GM23338 (cell line): Measurements from ENCODE around the gene RPLP2. TPM values are rescaled to one million over a fixed set of nuclear protein-coding genes. Genes with fewer than 3 reads are reported as not detected.
A peak's percentile ranks its signal among the peaks of the same experiment; 100 is the strongest.

ENCODE experiments used
- ATAC-seq: fragments of 200-7000 bp; cut with Tn5 transposase; 3 replicates; pipeline ENCODE4 v1.9.1; 2020
- DNase-seq: peaks from one replicate; pipeline ENCODE4 v3.0.0-alpha.2; 2015; ENCODE audit warnings: low spot score
- H2AFZ ChIP-seq: fragments of 200-600 bp; sonication (generic); 2 replicates; pipeline ENCODE4 v1.8.0; 2016; ENCODE audit warnings: antibody characterized with exemption, mild to moderate bottlenecking, moderate library complexity
- H3F3A ChIP-seq: fragments of 200-600 bp; sonication (generic); replicated peaks from 2 replicates; pipeline ENCODE4 v1.8.0; 2017; ENCODE audit warnings: antibody characterized with exemption, mixed run types, low read depth
- H3K27ac ChIP-seq: fragments of 200-600 bp; sonication (generic); 2 replicates; pipeline ENCODE4 v1.6.1; 2016; ENCODE audit warnings: low read depth
- H3K27me3 ChIP-seq: fragments of 200-600 bp; sonication (generic); 2 replicates; pipeline ENCODE4 v1.8.0; 2016; ENCODE audit warnings: mild to moderate bottlenecking, mixed run types, moderate library complexity; ENCODE audit not compliant: insufficient read depth
- H3K36me3 ChIP-seq: fragments of 200-600 bp; sonication (generic); 2 replicates; pipeline ENCODE4 v1.8.0; 2016; ENCODE audit warnings: mild to moderate bottlenecking; ENCODE audit not compliant: insufficient read depth
- H3K4me1 ChIP-seq: fragments of 200-600 bp; sonication (generic); 2 replicates; pipeline ENCODE4 v1.8.0; 2016; ENCODE audit warnings: mild to moderate bottlenecking, moderate library complexity; ENCODE audit not compliant: insufficient read depth
- H3K4me2 ChIP-seq: fragments of 200-600 bp; sonication (generic); 2 replicates; pipeline ENCODE4 v1.7.1; 2017; ENCODE audit warnings: mixed run types
- H3K4me3 ChIP-seq: fragments of 200-600 bp; sonication (generic); 2 replicates; pipeline ENCODE4 v1.6.1; 2016; ENCODE audit warnings: mixed run types
- H3K79me2 ChIP-seq: fragments of 200-600 bp; sonication (generic); replicated peaks from 2 replicates; pipeline ENCODE4 v1.8.0; 2017; ENCODE audit warnings: mild to moderate bottlenecking; ENCODE audit not compliant: insufficient read depth
- H3K9me2 ChIP-seq: fragments of 200-600 bp; sonication (generic); 2 replicates; pipeline ENCODE4 v1.8.0; 2017; ENCODE audit not compliant: insufficient read depth
- H4K20me1 ChIP-seq: fragments of 200-600 bp; sonication (generic); replicated peaks from 2 replicates; pipeline ENCODE4 v1.8.0; 2017; ENCODE audit warnings: mild to moderate bottlenecking; ENCODE audit not compliant: insufficient read depth
- H3K27ac Mint-ChIP-seq: 2 replicates; pipeline ENCODE4 v1.8.0; 2020; ENCODE audit warnings: inconsistent platforms, mild to moderate bottlenecking, moderate library complexity, mixed read lengths
- H3K27me3 Mint-ChIP-seq: 3 replicates; pipeline ENCODE4 v1.8.0; 2022; ENCODE audit warnings: low read depth, mild to moderate bottlenecking, moderate library complexity, mixed read lengths, inconsistent platforms; ENCODE audit not compliant: insufficient read depth, poor library complexity
- H3K36me3 Mint-ChIP-seq: 3 replicates; pipeline ENCODE4 v1.8.0; 2021; ENCODE audit warnings: low read depth, mild to moderate bottlenecking, inconsistent platforms, moderate library complexity, mixed read lengths
- H3K4me1 Mint-ChIP-seq: 3 replicates; pipeline ENCODE4 v1.8.0; 2020; ENCODE audit warnings: mild to moderate bottlenecking, inconsistent platforms, mixed read lengths
- H3K4me3 Mint-ChIP-seq: 3 replicates; pipeline ENCODE4 v1.8.0; 2021; ENCODE audit warnings: moderate library complexity, mild to moderate bottlenecking, inconsistent platforms, mixed read lengths
- H3K9me3 Mint-ChIP-seq: 3 replicates; pipeline ENCODE4 v1.8.0; 2020; ENCODE audit warnings: moderate library complexity, mild to moderate bottlenecking, inconsistent platforms, mixed read lengths
- ETS1 ChIP-seq: IDR thresholded peaks from 2 replicates; pipeline ENCODE4 v1.6.1; 2016; ENCODE audit warnings: antibody characterized with exemption
- JUNB ChIP-seq: IDR thresholded peaks from one replicate; pipeline ENCODE4 v1.6.1; 2016; ENCODE audit warnings: antibody characterized with exemption; ENCODE audit not compliant: unreplicated experiment
- NANOG ChIP-seq: IDR thresholded peaks from 2 replicates; pipeline ENCODE4 v1.6.1; 2016; ENCODE audit warnings: antibody characterized with exemption, borderline replicate concordance
- POLR2AphosphoS5 ChIP-seq: IDR thresholded peaks from 2 replicates; pipeline ENCODE4 v1.6.1; 2016; ENCODE audit warnings: antibody characterized with exemption, low read depth
- STAT1 ChIP-seq: IDR thresholded peaks from one replicate; pipeline ENCODE4 v1.6.1; 2016; ENCODE audit warnings: antibody characterized with exemption; ENCODE audit not compliant: unreplicated experiment
- ZNF114 ChIP-seq: fragments of 250-450 bp; sonication (Bioruptor Pico); IDR thresholded peaks from 2 replicates; pipeline ENCODE4 v1.5.0; 2020; ENCODE audit warnings: mild to moderate bottlenecking, moderate library complexity
- ZNF331 ChIP-seq: fragments of 250-450 bp; sonication (Bioruptor Pico); IDR thresholded peaks from 2 replicates; pipeline ENCODE4 v1.5.0; 2020; ENCODE audit warnings: low read depth, mild to moderate bottlenecking, moderate library complexity
- ZNF462 ChIP-seq: fragments of 250-450 bp; sonication (Bioruptor Pico); IDR thresholded peaks from 2 replicates; pipeline ENCODE4 v1.5.0; 2020; ENCODE audit warnings: mild to moderate bottlenecking, moderate library complexity
- polyA plus RNA-seq: library from polyadenylated mRNA; unstranded; fragments of >200 nt; fragmentation: Nextera tagmentation; extraction: Ambion mirVana; gene quantifications from 2 replicates; pipeline ENCODE4 v1.2.1, GENCODE V29; 2016
- total RNA-seq: library from RNA; depleted of rRNA; stranded (reverse); fragments of >200 nt; shearing (Covaris generic); gene quantifications from 2 replicates; pipeline ENCODE4 v1.2.3, GENCODE V29; 2014

Gene RPLP2
- total and polyA plus RNA-seq, 2 experiments from 2014 or later = 518 to 1,782 TPM

- TF ChIP-seq POLR2AphosphoS5 (no peak), ZNF331 (CRISPR knock-in tag) (no peak)
These were observed 15.6 kb upstream of the RPLP2 start (continued) for GRCh38 chr11:794013-794765.

- peaks cover 6% of the 10 kb centered on the region; the same call in 1 of the 3 replicates for H3K36me3 Mint-ChIP-seq
- no peak overlapping the region for H3K4me3 Mint-ChIP-seq
- H3K79me2 ChIP-seq = no peaks in the 10 kb centered on the region; the same call in 1 of the 2 replicates
- H3K27ac ChIP-seq = peak overlapping the region; percentile 50; the same call in 1 of the 2 replicates
- no peaks in the 10 kb centered on the region for H3K9me2 ChIP-seq
- no peaks in the 10 kb centered on the region for H3K36me3 ChIP-seq
- no peak overlapping the region for H3K27ac Mint-ChIP-seq
- H4K20me1 ChIP-seq = peaks cover 3% of the 10 kb centered on the region; the same call in 1 of the 2 replicates
- H2AFZ ChIP-seq = no peak overlapping the region
- peaks cover 10% of the 10 kb centered on the region for H3K27me3 Mint-ChIP-seq
- no peaks in the 10 kb centered on the region for H3K9me3 Mint-ChIP-seq
- ATAC-seq = no peak
- no peak for TF ChIP-seq JUNB
- peaks cover 26% of the 10 kb centered on the region for H3K4me1 Mint-ChIP-seq
- H3K27me3 ChIP-seq = no peaks in the 10 kb centered on the region
- H3K4me2 ChIP-seq = no peak overlapping the region
- no peak for DNase-seq
- H3F3A ChIP-seq = peaks cover 24% of the 10 kb centered on the region
- H3K4me1 ChIP-seq = peaks cover 17% of the 10 kb centered on the region; the same call in 1 of the 2 replicates
- no peak overlapping the region for H3K4me3 ChIP-seq
These were observed 14.8 kb upstream of the RPLP2 start for GRCh38 chr11:794766-795633.

- Histone ChIP-seq H3K27me3 (no peaks in the 10 kb centered on the region), H3K79me2 (no peaks in the 10 kb centered on the region; the same call in 1 of the 2 replicates), H3K9me2 (no peaks in the 10 kb centered on the region), H4K20me1 (0 out of 2 replicates have a peak, but pooled peaks cover 3% of the 10 kb centered on the region), H3K4me2 (peak overlapping the region; percentile 95), H3K36me3 (no peaks in the 10 kb centered on the region), H2AFZ (no peak overlapping the region), H3K27ac (no peak overlapping the region), H3K4me3 (peak overlapping the region; percentile 86; the same call in 1 of the 2 replicates), H3F3A (peaks cover 21% of the 10 kb centered on the region), H3K4me1 (peaks cover 12% of the 10 kb centered on the region; the same call in 1 of the 2 replicates)
- peaks cover 8% of the 10 kb centered on the region; the same call in 2 of the 3 replicates for H3K36me3 Mint-ChIP-seq
- peak; percentile 57 for DNase-seq
- H3K9me3 Mint-ChIP-seq = no peaks in the 10 kb centered on the region
- peak; percentile 24 for ATAC-seq
- H3K27ac Mint-ChIP-seq = no peak overlapping the region; the same call in 1 of the 2 replicates
- peaks cover 5% of the 10 kb centered on the region for H3K27me3 Mint-ChIP-seq
- peak overlapping the region; percentile 81 for H3K4me3 Mint-ChIP-seq
- H3K4me1 Mint-ChIP-seq = peaks cover 20% of the 10 kb centered on the region; the same call in 2 of the 3 replicates
- TF ChIP-seq ZNF462 (CRISPR knock-in tag) (no peak), STAT1 (no peak), NANOG (no peak), ETS1 (no peak), ZNF114 (CRISPR knock-in tag) (no peak)
These were observed 13.9 kb upstream of the RPLP2 start for GRCh38 chr11:795634-796564.
